ENCODE data around the gene HECTD4.
"Not testable (repeated sequence)": the region's sequence is repeated elsewhere in the genome, so short reads cannot be mapped to it uniquely, and the experiment has no call there.

The HECTD4 gene

DNA sequence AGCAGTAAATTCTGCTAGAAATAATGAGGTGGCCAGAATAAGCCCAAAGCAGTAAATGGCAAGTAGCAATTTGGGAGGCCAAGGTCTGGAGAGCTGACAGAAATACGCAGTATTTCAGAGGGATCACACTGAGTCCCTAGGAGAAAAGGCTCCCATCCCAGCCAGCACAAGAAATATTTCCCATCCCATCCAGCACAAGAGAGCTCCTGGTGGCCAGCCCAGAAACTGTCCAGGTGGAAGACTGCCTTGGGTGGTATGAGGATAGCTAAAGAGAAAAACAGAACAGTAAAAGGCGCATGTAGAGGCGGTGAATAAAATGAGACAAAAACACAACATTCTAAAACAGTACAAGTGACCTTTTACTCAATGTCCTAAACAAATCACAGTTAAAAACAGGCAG lies 120.7 kb downstream of the HECTD4 start:
- Histone ChIP-seq H3K36me3 (ENCODE audit: control insufficient read depth, low read length) (peaks cover 29% of the 10 kb centered on the region), H3K79me2 (ENCODE audit: control insufficient read depth, low read length) (no peaks in the 10 kb centered on the region), H3F3A (ENCODE audit: control insufficient read depth, insufficient read depth) (no peaks in the 10 kb centered on the region), H3K27me3 (ENCODE audit: control insufficient read depth, low read length) (no peaks in the 10 kb centered on the region), H3K4me2 (ENCODE audit: low read length) (no peak overlapping the region), H3K4me1 (ENCODE audit: control insufficient read depth, low read length) (no peaks in the 10 kb centered on the region), H3K9me3 (ENCODE audit: control insufficient read depth, insufficient read depth, low read length) (no peaks in the 10 kb centered on the region), H4K20me1 (ENCODE audit: control insufficient read depth, insufficient read depth, low read depth, low read length) (no peaks in the 10 kb centered on the region), H3K4me3 (ENCODE audit: low read length) (no peak overlapping the region), H3K27ac (ENCODE audit: low read depth, low read length) (no peak overlapping the region), H3K9me2 (replicated peaks; ENCODE audit: control insufficient read depth, low read length) (no peaks in the 10 kb centered on the region)
- TF ChIP-seq EZH2phosphoT487 (IDR thresholded peaks at IDR 0.05; ENCODE audit: borderline replicate concordance, low read length) (no peak), CTCF (IDR thresholded peaks at IDR 0.05; ENCODE audit: low read depth, low read length, poor library complexity, severe bottlenecking) (no peak)

- Histone ChIP-seq H3K4me3 (ENCODE audit: low read length) (no peak overlapping the region), H3K27ac (ENCODE audit: low read depth, low read length) (no peak overlapping the region), H3K9me3 (ENCODE audit: control insufficient read depth, insufficient read depth, low read length) (no peaks in the 10 kb centered on the region), H4K20me1 (ENCODE audit: control insufficient read depth, insufficient read depth, low read depth, low read length) (no peaks in the 10 kb centered on the region), H3K4me1 (ENCODE audit: control insufficient read depth, low read length) (no peaks in the 10 kb centered on the region), H3K27me3 (ENCODE audit: control insufficient read depth, low read length) (no peaks in the 10 kb centered on the region), H3K36me3 (ENCODE audit: control insufficient read depth, low read length) (peaks cover 43% of the 10 kb centered on the region), H3K4me2 (ENCODE audit: low read length) (no peak overlapping the region), H3F3A (ENCODE audit: control insufficient read depth, insufficient read depth) (no peaks in the 10 kb centered on the region), H3K9me2 (replicated peaks; ENCODE audit: control insufficient read depth, low read length) (no peaks in the 10 kb centered on the region), H3K79me2 (ENCODE audit: control insufficient read depth, low read length) (no peaks in the 10 kb centered on the region)
- TF ChIP-seq CTCF (IDR thresholded peaks at IDR 0.05; ENCODE audit: low read depth, low read length, poor library complexity, severe bottlenecking) (no peak), EZH2phosphoT487 (IDR thresholded peaks at IDR 0.05; ENCODE audit: borderline replicate concordance, low read length) (no peak)
Observed at GRCh38 chr12:112258926-112259325, 123.3 kb downstream of the HECTD4 start.

DNA sequence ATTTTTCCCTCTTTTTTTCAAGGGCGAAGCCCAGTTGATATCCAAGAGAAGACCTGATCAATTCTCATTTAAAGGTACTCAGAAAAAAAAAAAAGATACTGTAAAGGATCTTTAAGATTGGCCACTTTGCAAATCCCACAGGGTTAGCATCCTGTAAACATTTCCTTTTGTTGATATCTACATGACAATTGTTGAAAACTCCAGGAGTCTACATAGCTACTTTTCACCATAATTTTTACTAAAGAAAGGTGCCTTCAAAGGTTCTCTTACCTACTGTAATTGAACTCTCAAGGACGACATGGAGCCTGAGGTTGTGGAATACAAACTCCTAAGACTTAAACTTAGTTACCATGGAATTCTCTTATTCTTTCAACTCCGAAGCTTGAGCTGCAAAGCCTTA lies 125.5 kb downstream of the HECTD4 start:
- no peaks in the 10 kb centered on the region for H4K20me1 ChIP-seq (ENCODE audit: control insufficient read depth, insufficient read depth, low read depth, low read length)
- no peaks in the 10 kb centered on the region for H3K9me3 ChIP-seq (ENCODE audit: control insufficient read depth, insufficient read depth, low read length)
- H3F3A ChIP-seq (ENCODE audit: control insufficient read depth, insufficient read depth) = no peaks in the 10 kb centered on the region
- no peaks in the 10 kb centered on the region for H3K27me3 ChIP-seq (ENCODE audit: control insufficient read depth, low read length)
- H3K4me3 ChIP-seq (ENCODE audit: low read length) = no peak overlapping the region
- no peaks in the 10 kb centered on the region for H3K79me2 ChIP-seq (ENCODE audit: control insufficient read depth, low read length)
- no peak overlapping the region for H3K4me2 ChIP-seq (ENCODE audit: low read length)
- H3K4me1 ChIP-seq (ENCODE audit: control insufficient read depth, low read length) = no peaks in the 10 kb centered on the region
- no peaks in the 10 kb centered on the region for H3K9me2 ChIP-seq (replicated peaks; ENCODE audit: control insufficient read depth, low read length)
- H3K27ac ChIP-seq (ENCODE audit: low read depth, low read length) = no peak overlapping the region
- peaks cover 55% of the 10 kb centered on the region for H3K36me3 ChIP-seq (ENCODE audit: control insufficient read depth, low read length)
- no peak for TF ChIP-seq EZH2phosphoT487 (IDR thresholded peaks at IDR 0.05; ENCODE audit: borderline replicate concordance, low read length)
- TF ChIP-seq CTCF (IDR thresholded peaks at IDR 0.05; ENCODE audit: low read depth, low read length, poor library complexity, severe bottlenecking) = no peak

- no peaks in the 10 kb centered on the region for H3K27me3 ChIP-seq (ENCODE audit: control insufficient read depth, low read length)
- TF ChIP-seq CTCF (IDR thresholded peaks at IDR 0.05; ENCODE audit: low read depth, low read length, poor library complexity, severe bottlenecking) (no peak), EZH2phosphoT487 (IDR thresholded peaks at IDR 0.05; ENCODE audit: borderline replicate concordance, low read length) (no peak)
- H3K9me2 ChIP-seq (replicated peaks; ENCODE audit: control insufficient read depth, low read length) = no peaks in the 10 kb centered on the region
- H3K79me2 ChIP-seq (ENCODE audit: control insufficient read depth, low read length) = no peaks in the 10 kb centered on the region
- no peaks in the 10 kb centered on the region for H3K4me1 ChIP-seq (ENCODE audit: control insufficient read depth, low read length)
- H3K4me3 ChIP-seq (ENCODE audit: low read length) = no peak overlapping the region
- no peak overlapping the region for H3K4me2 ChIP-seq (ENCODE audit: low read length)
- H4K20me1 ChIP-seq (ENCODE audit: control insufficient read depth, insufficient read depth, low read depth, low read length) = no peaks in the 10 kb centered on the region
- H3F3A ChIP-seq (ENCODE audit: control insufficient read depth, insufficient read depth) = no peaks in the 10 kb centered on the region
- H3K36me3 ChIP-seq (ENCODE audit: control insufficient read depth, low read length) = peaks cover 48% of the 10 kb centered on the region
- H3K27ac ChIP-seq (ENCODE audit: low read depth, low read length) = no peak overlapping the region
- no peaks in the 10 kb centered on the region for H3K9me3 ChIP-seq (ENCODE audit: control insufficient read depth, insufficient read depth, low read length)
Observed at GRCh38 chr12:112252184-112252583, 130.0 kb downstream of the HECTD4 start.

DNA sequence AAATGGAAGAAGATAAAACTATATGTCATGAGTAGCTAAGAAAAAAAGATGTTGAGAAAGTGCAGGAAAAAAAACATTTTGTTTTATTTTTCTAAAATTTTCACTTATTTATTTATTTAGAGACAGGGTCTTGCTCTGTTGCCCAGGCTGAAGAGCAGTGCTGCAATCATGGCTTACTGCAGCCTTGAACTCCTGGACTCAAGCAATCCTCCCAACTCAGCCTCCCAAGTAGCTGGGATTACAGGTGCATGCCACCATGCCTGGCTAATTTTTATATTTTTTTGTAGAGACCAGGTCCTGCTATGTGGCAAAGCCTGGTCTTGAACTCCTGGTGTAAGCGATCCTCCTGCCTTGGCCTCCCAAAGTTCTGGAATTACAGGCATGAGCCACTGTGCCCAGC lies 137.3 kb downstream of the HECTD4 start:
- peaks cover 30% of the 10 kb centered on the region for H3K36me3 ChIP-seq (ENCODE audit: control insufficient read depth, low read length)
- H3K4me3 ChIP-seq (ENCODE audit: low read length); H3K4me1 ChIP-seq (ENCODE audit: control insufficient read depth, low read length); H3F3A ChIP-seq (ENCODE audit: control insufficient read depth, insufficient read depth); H3K9me2 ChIP-seq (replicated peaks; ENCODE audit: control insufficient read depth, low read length); H3K4me2 ChIP-seq (ENCODE audit: low read length); H3K9me3 ChIP-seq (ENCODE audit: control insufficient read depth, insufficient read depth, low read length); H4K20me1 ChIP-seq (ENCODE audit: control insufficient read depth, insufficient read depth, low read depth, low read length); H3K27me3 ChIP-seq (ENCODE audit: control insufficient read depth, low read length); H3K79me2 ChIP-seq (ENCODE audit: control insufficient read depth, low read length); H3K27ac ChIP-seq (ENCODE audit: low read depth, low read length): not testable (repeated sequence)
